Measurements from ENCODE around the gene TNFRSF9. TPM values are rescaled to one million over a fixed set of nuclear protein-coding genes. Genes with fewer than 3 reads are reported as not detected.

TNFRSF9 gene
- polyA plus RNA-seq, 2 of the 4 experiments (the other 2 are of a cell fraction) = 0.75 to 3.2 TPM

DNA sequence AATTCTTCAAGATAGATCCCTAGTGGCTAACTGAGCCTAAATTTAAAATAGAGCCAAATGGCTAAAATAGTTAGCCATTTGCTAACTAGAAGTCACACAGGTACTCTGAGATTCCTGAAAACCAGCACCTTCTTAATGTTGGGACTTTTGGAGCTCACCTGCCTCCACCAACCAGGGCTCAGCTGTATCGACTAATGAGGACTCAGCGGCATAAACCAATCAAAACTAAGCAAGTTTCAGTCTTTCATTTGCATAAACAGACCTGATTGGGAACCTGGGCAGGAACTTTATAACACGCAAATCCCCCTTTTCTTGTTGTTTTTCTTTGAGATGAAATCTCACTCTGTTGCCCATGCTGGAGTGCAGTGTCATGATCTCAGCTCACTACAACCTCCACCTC, 28.5 kb downstream of the TNFRSF9 start:
- no peak overlapping the region for H3K4me2 ChIP-seq
- no peaks in the 10 kb centered on the region for H3K4me1 ChIP-seq
- ChIA-PET CTCF (interaction anchor here (1.5 kb wide), 1 partner anchor 245 kb away, joined by 6 read pairs; no protein-coding TSS in a partner anchor), POLR2A (no interaction called here)
- DNase-seq (ENCODE audit: low read depth in 1 of 2, low spot score in 1 of 2) (no peak), ATAC-seq (no peak), FAIRE-seq (no peak)
- WGBS (ENCODE audit: missing lambda C conversion rate) = 95% methylated on average over 3 of the region's 3 CpGs
- H3K4me3 ChIP-seq = no peak overlapping the region
- TF ChIP-seq CBX8 (IDR thresholded peaks at IDR 0.05) (no peak), MYC (IDR thresholded peaks at IDR 0.05; ENCODE audit: borderline replicate concordance, low read length) (no peak), RCOR1 (IDR thresholded peaks at IDR 0.05; ENCODE audit: low read depth, low read length) (no peak), ESRRA (IDR thresholded peaks at IDR 0.05; ENCODE audit: borderline replicate concordance, low read length) (no peak), USF2 (IDR thresholded peaks at IDR 0.05) (no peak), ZSCAN20 (CRISPR knock-in tag; IDR thresholded peaks at IDR 0.05) (no peak), HEYL (CRISPR knock-in tag; IDR thresholded peaks at IDR 0.05) (no peak), EP300 (IDR thresholded peaks at IDR 0.05) (no peak), HOXB5 (CRISPR knock-in tag; IDR thresholded peaks at IDR 0.05) (no peak), PHF8 (IDR thresholded peaks at IDR 0.05; ENCODE audit: borderline replicate concordance, low read depth) (no peak), POLR2AphosphoS2 (conservative IDR thresholded peaks at IDR 0.05; ENCODE audit: low read length) (no peak), RFX5 (IDR thresholded peaks at IDR 0.05) (no peak)
- TF ChIP-seq, protein P1, sequence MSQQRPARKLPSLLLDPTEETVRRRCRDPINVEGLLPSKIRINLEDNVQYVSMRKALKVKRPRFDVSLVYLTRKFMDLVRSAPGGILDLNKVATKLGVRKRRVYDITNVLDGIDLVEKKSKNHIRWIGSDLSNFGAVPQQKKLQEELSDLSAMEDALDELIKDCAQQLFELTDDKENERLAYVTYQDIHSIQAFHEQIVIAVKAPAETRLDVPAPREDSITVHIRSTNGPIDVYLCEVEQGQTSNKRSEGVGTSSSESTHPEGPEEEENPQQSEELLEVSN (IDR thresholded peaks at IDR 0.05; ENCODE audit: borderline replicate concordance, low read depth) = no peak
- TF ChIP-seq, protein P2, sequence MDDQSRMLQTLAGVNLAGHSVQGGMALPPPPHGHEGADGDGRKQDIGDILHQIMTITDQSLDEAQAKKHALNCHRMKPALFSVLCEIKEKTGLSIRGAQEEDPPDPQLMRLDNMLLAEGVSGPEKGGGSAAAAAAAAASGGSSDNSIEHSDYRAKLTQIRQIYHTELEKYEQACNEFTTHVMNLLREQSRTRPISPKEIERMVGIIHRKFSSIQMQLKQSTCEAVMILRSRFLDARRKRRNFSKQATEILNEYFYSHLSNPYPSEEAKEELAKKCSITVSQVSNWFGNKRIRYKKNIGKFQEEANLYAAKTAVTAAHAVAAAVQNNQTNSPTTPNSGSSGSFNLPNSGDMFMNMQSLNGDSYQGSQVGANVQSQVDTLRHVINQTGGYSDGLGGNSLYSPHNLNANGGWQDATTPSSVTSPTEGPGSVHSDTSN (IDR thresholded peaks at IDR 0.05) = no peak
- TF ChIP-seq, protein P3, sequence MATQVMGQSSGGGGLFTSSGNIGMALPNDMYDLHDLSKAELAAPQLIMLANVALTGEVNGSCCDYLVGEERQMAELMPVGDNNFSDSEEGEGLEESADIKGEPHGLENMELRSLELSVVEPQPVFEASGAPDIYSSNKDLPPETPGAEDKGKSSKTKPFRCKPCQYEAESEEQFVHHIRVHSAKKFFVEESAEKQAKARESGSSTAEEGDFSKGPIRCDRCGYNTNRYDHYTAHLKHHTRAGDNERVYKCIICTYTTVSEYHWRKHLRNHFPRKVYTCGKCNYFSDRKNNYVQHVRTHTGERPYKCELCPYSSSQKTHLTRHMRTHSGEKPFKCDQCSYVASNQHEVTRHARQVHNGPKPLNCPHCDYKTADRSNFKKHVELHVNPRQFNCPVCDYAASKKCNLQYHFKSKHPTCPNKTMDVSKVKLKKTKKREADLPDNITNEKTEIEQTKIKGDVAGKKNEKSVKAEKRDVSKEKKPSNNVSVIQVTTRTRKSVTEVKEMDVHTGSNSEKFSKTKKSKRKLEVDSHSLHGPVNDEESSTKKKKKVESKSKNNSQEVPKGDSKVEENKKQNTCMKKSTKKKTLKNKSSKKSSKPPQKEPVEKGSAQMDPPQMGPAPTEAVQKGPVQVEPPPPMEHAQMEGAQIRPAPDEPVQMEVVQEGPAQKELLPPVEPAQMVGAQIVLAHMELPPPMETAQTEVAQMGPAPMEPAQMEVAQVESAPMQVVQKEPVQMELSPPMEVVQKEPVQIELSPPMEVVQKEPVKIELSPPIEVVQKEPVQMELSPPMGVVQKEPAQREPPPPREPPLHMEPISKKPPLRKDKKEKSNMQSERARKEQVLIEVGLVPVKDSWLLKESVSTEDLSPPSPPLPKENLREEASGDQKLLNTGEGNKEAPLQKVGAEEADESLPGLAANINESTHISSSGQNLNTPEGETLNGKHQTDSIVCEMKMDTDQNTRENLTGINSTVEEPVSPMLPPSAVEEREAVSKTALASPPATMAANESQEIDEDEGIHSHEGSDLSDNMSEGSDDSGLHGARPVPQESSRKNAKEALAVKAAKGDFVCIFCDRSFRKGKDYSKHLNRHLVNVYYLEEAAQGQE (IDR thresholded peaks at IDR 0.05) = no peak
- TF ChIP-seq, protein P4, sequence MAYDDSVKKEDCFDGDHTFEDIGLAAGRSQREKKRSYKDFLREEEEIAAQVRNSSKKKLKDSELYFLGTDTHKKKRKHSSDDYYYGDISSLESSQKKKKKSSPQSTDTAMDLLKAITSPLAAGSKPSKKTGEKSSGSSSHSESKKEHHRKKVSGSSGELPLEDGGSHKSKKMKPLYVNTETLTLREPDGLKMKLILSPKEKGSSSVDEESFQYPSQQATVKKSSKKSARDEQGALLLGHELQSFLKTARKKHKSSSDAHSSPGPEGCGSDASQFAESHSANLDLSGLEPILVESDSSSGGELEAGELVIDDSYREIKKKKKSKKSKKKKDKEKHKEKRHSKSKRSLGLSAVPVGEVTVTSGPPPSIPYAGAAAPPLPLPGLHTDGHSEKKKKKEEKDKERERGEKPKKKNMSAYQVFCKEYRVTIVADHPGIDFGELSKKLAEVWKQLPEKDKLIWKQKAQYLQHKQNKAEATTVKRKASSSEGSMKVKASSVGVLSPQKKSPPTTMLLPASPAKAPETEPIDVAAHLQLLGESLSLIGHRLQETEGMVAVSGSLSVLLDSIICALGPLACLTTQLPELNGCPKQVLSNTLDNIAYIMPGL (CRISPR knock-in tag; IDR thresholded peaks at IDR 0.05; ENCODE audit: borderline replicate concordance) = no peak
- TF ChIP-seq, protein P5, sequence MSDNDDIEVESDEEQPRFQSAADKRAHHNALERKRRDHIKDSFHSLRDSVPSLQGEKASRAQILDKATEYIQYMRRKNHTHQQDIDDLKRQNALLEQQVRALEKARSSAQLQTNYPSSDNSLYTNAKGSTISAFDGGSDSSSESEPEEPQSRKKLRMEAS (IDR thresholded peaks at IDR 0.05) = no peak
- TF ChIP-seq, protein P6, sequence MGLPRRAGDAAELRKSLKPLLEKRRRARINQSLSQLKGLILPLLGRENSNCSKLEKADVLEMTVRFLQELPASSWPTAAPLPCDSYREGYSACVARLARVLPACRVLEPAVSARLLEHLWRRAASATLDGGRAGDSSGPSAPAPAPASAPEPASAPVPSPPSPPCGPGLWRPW (IDR thresholded peaks at IDR 0.05) = no peak
- H3K9me3 ChIP-seq = no peaks in the 10 kb centered on the region
- H3K27ac ChIP-seq = no peak overlapping the region

DNA sequence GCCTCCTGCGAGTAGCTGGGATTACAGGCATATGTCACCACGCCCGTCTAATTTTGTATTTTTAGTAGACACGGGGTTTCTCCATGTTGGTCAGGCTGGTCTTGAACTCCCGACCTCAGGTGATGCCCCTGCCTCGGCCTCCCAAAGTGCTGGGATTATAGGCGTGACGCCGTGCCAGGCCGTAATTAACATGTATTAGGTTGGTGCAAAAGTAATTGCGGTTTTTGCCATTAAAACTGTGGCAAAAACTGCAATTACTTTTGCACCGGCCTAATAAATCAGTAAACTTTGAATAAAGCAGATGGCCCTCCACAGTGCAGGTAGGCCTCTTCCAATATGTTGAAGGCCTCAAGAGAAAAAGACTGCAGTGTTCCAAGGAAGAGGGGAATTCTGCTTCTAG, 35.4 kb downstream of the TNFRSF9 start:
- no peak for DNase-seq (ENCODE audit: low read depth in 1 of 2, low spot score in 1 of 2)
- ATAC-seq = no peak
- Histone ChIP-seq H3K4me1 (no peaks in the 10 kb centered on the region), H3K4me2 (no peak overlapping the region), H3K27ac (no peak overlapping the region), H3K4me3 (no peak overlapping the region), H3K9me3 (no peaks in the 10 kb centered on the region)
- ChIA-PET POLR2A (no interaction called here), CTCF (interaction anchor here (0.5 to 2.4 kb wide), 4 partner anchors 98 to 442 kb away, joined by 3 to 6 read pairs (median 3); no protein-coding TSS in a partner anchor)
- TF ChIP-seq, protein P5 (IDR thresholded peaks at IDR 0.05) = no peak
- TF ChIP-seq FOSB (CRISPR knock-in tag; IDR thresholded peaks at IDR 0.05) = no peak
- no peak for TF ChIP-seq NFE2L2 (conservative IDR thresholded peaks at IDR 0.05; ENCODE audit: low read length)
- TF ChIP-seq, protein P4 (CRISPR knock-in tag; IDR thresholded peaks at IDR 0.05; ENCODE audit: borderline replicate concordance) = no peak
- no peak for TF ChIP-seq NPAS2 (CRISPR knock-in tag; IDR thresholded peaks at IDR 0.05; ENCODE audit: borderline replicate concordance)
- WGBS (ENCODE audit: missing lambda C conversion rate) = 74% methylated on average over 10 of the region's 12 CpGs
- FAIRE-seq = no peak

Data from A549 (cell line).